HPDE6-E6E7 (cell line): ENCODE measurements around the gene DOHH.
A peak's percentile ranks its signal among the peaks of the same experiment; 100 is the strongest.

Experiments used
- DNase-seq: peaks from one replicate; pipeline ENCODE4 v3.0.0; 2011; ENCODE audit warnings: missing footprints; ENCODE audit errors: extremely low spot score

The DOHH gene, protein sequence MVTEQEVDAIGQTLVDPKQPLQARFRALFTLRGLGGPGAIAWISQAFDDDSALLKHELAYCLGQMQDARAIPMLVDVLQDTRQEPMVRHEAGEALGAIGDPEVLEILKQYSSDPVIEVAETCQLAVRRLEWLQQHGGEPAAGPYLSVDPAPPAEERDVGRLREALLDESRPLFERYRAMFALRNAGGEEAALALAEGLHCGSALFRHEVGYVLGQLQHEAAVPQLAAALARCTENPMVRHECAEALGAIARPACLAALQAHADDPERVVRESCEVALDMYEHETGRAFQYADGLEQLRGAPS

DNA sequence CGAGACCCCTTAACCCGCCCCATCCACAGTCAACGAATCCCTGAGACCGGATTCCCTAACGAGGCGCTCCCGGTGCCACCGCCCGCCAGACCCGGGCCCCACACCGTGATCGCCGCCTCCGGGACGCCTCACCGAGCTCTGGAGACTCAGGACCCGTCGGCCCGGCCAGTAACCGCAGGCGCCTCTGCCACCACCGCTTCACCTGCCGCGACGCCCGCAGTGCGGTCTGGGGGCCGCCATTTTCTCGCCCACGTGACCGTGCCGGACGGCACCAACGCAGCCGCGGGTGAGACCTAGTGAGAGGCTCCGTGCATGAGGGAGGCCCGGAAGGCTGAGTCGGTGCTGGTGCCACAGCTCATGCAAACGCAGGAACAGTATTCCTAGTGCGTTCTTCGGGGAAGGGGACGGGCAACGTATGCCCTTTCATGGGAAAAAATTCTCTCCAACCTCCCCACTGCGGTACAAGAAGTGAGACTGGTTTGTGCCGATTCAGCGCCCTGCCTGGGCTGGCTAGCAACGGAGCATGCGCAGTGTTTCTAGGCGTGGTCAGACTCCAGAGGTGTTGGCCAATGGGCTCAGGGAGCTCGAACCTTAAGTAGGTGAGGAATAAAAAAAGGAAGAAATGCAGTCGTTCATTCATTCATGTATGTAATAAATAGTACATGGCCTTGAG is at the start of gene DOHH:
Gene DOHH (minus strand): TSS at position 246 of the 673 bp plus-strand sequence. CDS start 3,860 bp downstream, outside the sequence.
- peak; percentile 96 for DNase-seq

DNA sequence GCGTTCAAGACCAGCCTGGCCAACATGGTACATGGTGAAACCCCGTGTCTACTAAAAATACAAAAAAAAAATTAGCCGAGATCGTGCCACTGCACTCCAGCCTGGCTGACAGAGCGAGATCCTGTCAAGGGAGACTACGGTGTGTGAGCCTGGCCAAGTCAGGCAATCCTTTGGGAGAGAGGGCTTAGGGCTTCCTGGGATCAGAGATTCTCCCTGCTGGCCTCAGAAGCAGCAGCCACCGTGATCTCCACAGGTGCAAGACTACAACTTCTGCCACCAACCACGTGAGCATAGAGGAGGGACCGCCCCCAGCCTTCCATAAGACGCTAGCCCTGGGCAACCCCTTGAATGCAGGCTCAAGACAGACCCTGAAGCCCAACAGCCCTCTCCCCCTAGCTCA is 49.3 kb upstream of the DOHH start:
- no peak for DNase-seq

DNA sequence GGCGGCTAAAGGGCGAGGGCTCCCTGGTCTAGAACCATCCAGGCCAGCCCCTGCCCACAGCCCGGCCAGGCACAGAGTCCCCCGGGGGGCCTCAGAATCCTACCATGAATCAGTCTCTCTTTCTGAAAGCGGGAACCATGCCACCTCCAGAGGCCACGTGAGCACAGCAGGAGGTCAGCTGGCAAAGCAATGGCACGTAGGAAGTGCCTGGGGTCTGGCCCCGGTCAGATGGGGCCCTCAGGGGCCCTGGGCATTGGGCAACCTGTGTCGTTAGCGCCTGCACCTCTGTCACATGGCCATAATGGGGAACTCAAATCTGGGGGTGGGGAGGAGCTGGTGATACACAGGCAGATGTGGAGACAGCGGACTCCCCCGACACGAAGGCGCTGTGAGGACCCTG is 48.1 kb upstream of the DOHH start:
- no peak for DNase-seq

DNA sequence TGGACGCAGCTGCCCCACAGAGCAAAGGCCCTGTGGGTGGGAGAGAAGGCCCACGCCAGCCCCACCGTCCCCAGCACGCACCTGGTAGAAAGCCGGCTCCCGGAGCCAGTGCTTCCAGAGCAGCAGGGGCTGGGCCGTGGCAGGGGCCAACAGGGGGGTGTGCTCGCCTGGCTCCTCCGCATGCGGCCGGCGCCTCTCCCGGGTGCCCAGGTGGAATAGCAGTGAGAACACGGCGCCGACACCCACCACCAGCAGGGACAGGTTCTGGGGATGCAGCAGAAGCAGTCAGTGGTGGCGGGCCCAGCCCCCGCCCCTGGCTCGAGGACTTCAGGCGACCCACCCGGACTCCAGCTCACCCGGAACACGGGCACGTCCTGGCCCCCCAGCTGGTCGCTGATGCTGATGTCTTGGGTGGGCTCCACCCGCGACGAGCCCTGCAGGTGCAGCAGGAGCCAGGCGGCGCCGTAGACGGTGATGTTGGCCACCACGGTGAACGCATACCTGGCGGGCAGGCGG is 47.4 kb upstream of the DOHH start:
- DNase-seq, result no peak

DNA sequence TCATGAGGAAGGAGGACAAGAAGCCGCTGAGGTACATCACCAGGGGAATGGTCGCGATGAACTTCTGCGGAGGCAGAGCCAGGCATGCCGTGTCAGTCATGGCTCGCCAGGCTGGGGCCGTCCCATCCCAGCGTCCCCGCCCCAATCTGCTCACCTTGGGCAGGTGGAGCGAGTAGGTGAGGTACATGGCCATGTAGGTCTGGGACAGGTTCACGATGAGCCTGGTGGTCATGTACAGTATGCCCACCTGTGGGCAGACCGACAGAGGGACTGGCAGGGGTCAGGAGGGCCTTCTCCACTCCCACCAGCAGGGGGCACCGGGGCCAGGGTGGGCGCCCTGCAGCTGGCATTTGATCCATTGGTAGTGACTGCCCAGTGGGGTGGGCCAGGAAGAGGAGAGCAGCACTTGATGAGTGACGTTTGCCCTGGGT is 46.8 kb upstream of the DOHH start:
- DNase-seq, result no peak

DNA sequence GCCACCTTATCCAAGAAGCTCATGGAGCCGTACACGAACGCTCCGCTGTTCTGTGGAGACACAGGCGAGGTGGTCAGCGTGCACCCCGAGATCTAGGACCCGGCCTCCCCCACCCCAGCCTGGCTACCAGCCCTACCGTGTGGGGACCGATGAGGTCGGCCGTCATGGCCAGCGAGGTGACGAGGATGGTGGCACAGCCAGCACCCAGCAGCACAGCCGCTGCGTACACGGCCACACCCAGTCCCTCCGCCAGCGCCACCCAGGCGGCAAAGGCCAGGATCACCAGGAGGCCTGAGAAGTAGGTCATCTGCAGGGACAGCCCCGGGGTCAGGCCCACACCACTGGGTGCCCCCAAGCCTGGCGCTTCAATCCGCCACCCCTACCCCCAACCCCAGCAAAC is 45.6 kb upstream of the DOHH start:
- no peak for DNase-seq

DNA sequence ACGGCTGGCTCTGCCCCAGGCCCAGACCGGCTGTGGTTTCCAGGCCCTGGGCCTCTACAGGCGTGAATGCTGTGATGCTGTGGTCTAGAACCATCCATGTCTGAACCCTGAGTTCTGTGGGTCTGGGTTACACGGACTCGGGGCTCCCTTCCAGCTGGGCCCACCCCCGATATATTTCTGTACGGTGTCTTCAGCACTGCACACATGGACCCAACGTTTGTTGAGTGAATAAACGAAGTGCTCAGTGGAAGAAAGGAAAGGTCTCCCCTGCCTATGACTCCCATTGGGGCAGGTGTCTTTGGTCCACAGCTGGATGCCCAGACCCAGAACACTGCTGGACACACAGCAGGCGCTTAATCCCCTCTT is 45.2 kb upstream of the DOHH start:
- no peak for DNase-seq

DNA sequence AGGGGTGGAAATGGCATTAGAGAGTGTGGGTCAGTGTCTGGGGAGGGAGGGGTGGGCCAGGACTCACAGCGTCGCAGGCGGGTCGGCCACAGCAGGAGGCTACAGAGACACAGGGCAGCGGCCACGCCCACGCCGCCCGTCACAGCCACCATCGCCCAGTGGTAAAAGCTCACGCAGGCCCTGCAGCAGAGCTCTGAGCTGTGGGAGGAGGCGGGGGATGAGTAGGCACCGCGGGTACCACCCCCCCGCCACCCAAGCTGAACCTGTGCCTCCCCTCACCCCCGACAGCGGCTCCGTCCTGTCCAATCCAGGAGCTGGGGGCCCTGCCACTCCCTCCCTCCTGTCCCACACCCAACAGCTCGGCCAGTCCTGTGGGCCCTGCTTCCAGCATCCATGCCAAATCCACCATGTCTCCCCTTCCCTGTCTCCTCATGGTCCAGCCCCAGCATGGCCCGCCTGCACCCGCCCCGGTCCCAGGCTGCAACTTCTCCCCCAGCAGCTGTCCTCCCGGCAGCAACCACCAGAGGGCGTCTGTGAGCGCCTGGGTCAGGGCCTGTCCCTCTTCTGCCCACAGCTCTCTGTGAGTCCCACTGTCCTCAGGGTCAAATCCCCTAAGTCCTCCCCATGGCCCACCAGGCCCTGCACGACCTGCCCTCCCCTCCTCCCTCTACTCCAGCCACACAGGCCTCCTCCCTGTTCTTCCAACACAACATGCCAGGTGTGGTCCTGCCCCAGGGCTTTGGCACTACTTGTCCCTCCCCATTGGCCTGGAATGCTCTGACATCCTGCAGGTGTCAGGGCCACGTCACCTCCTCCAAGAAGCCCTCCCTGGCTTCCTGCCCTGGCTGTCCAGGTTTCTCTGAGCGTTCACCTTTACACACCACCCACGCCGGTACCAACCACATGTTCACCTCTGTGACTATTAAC is 44.5 kb upstream of the DOHH start:
- peak; percentile 61 for DNase-seq

DNA sequence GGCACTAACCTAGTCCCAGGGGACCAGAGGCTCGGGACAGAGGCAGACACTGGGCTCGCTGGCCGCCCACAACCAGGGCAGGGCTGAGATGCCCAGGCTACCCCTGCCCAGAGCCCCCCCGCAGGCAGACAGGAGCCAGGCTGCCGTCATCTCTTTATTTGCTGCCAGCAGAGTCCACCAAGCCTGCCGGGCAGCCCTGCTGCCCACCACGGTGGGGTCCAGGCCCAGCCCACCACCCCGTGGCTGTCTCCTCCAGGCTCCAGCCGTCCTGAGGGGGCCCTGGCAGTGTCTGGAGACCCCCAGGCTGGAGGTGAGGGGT is 43.5 kb upstream of the DOHH start:
- no peak for DNase-seq

DNA sequence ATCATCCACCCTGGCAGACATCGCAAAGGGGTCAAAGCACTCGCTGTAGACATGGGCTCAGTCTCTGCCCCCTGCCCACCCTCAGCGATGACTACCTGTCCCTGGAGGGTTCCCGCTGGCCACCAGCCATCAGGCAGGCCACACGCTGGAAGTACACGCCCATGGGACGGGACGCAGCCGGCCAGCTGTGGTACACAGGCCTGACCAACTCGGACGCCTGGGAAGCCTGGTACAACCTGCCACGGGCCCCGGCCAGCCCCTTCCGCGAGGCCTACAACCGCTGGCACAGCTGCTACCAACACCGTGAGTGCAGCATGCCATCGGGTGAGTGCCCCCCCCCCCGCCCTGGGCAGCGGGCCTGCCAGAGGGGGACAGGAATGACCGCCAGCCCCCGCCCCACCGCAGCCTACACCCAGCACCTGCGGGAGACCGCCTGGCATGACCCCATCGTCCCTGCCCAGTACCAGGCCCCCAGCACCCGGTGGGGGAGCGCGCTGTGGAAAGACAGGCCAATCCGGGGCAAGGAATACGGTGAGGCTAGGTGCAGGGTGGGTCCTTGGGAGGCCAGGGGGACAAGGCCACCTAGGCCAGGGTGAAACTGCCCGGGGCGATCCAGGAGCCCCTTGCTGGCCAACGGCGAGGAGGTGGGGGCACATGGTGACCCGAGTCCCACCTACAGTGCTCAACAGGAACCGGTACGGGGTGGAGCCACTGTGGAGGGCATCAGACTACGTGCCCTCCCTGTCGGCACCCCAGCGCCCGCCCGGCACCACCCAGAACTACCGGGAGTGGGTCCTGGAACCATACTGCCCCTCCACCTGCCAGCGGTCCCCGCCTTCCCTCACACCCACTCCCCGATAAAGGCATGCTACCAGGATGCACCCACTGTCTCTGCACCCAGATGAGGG is 42.9 kb upstream of the DOHH start:
- DNase-seq, result no peak

DNA sequence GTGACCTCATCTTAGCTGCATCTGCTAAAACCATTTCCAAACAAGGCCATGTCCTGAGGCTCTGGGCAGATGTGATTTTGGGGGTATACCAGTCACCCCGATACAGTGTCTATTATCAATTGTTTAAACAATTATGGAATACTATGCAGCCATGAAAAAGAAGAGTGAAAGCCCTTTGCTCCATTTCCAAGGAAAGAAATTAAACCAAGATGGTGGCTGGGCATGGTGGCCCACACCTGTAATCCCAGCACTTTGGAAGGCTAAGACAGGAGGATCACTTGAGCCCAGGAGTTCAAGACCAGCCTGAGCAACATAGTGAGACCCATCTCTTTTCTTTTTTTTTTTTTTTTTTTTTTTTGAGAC is 39.3 kb upstream of the DOHH start:
- DNase-seq, result no peak

DNA sequence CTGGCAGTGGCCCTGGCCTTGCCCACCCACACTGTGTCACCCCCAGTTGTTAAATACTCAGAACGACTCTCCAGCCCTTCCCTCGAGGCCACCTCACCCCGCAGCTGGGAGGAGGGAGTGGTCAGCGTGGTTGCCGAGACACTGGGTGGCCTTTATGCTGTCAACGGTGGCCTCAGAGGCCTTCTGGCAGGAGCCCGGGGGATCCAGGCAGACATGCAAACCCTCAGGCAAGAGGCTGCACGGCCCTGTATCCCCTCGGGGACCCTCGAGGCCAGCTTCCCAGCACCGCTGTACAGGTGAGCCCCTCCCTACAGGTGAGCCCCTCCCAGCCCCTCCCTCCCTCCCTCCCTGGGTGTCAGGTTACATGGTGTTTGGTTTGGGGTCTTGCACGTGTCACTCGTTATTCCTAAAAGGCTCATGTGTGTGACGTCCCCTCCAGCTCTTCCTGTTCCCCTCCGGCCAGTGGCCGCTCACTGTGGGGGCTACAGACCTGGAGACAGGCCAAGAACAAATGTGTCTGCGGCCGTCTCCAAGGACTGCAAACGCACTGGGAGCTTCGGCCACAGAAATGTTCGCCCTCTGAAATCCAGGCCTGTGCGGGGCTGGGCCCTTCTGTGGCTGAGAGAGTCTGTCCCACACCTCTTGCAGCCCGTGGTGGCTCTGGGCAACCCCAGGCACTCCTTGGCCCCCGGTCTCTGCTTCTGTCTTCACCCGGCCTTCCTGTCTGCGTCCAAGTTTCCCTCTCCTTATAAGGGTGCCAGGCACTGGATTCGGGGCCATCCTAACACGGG is 38.7 kb upstream of the DOHH start, which contains the start of gene TEKTIP1:
Gene TEKTIP1 (plus strand): TSS at position 210 of the 791 bp plus-strand sequence. CDS start 4 bp downstream, at position 214.
- no peak for DNase-seq

DNA sequence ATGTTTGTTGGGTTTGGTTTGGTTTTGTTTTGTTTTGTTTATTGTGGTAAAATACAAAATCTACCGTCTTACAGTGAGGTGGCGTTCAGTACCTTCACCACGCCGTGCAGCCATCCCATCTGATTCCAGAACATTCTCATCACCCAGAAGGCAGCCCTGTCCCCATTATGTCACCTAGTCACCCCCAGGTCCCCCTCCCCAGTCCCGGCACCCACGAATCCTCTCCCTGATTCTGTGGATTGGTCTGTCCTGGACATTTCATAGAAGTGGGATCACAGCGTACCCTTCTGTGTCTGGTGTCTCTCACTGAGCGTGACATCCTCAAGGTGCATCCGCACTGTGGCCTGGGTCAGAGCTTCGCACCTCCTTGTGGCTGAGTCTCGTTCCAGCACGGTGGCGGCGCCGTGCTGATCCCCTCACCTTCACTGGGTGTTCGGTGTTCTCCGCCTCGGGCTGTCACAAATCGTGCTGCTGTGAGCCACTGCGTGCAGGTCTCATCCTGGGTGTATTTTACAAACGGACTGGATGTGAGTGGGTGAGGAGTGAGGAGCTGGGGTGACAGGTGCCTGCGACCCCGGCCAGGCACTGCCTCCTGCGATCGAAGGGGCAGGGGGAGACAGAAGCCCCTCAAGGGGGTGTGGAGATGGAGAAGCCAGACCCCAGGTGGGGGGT is 37.9 kb upstream of the DOHH start:
- no peak for DNase-seq

DNA sequence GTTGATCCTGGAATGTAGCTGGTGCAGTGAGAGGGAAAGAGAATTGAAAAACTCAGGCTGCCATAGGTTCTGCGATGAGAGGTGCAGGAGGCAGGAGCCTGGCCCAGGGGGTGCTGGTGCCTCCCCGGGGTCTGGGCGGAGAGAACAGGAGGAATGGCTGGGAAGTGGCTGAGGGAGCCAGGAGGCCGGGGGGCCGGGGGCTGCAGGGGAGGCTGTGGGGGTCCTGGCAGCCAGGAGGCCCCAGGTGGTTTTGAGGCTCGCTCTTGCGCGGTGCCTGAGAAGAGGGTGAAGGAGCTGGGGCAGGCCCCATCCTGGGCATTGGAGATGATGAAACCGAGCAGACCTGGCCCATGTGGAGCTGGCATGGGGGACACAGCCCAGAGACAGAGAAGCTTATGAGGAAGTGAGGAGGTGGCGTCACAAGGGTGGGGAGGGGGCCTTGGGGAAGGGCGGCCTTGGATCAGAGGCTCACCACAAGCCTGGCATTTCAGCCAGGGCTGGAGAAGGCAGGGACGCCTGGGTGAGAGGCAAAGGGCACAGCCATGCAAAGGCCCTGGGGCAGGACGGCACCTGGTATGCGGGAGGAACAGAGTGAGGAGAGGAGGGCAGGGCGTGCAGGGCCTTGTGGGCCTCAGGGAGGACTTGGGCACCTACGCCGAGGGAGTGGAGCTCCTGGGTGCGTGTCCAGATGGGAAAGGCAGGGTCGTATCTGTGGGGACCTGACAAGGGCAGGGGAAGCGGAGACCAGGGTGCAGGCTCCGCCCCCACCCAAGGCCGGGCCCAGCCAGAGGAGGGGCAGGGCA is 37.2 kb upstream of the DOHH start:
- DNase-seq, result no peak

DNA sequence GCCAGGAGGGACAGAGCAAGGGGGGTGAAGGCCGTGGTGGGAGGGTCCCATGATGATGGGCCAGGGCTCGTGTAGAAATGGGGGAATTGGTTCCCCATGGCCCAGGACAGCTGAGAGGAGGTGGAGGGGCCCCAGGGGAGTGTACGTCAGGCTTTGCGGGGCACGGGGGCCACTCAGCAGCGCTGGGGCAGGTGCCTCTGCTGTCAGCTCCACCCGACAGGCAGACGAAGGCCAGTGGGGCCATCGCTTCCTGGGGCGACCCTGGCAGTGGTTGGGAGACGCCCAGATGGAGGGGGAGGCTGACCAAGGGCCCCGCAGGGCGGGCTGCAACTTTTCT is 36.6 kb upstream of the DOHH start:
- DNase-seq, result no peak

DNA sequence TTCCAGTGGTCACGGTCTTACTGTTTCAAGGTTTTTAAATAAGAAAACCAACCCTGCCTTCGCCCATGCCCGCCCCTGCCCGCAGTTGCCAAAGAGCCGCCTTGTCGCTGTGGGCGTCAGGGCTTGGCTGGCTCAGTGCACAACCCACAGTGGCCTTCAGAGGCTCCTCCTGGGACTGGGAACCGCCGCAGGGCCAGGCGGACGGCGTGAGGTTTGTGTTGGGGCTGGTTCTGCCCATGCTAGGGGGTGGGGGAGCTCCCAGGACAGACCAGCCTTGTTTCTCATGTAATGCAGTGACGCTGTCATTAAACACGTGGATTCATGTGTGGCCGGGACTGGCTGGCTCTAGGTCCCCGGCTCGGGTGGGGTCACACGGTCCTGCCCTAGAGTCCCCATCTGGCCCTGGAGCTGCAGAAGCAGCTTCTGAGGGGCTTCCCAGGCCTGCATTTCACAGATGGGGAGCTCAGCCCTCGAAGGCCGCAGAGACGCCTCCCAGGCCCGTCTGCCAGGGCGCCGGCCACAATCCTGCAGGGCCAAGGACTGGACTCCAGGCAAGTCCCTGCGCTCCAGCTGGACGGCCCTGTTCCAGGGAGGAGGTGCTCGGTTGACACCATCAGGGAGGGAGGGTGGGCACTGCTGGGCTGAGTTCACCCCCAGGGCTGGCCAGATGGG is 36.1 kb upstream of the DOHH start:
- DNase-seq, result no peak

DNA sequence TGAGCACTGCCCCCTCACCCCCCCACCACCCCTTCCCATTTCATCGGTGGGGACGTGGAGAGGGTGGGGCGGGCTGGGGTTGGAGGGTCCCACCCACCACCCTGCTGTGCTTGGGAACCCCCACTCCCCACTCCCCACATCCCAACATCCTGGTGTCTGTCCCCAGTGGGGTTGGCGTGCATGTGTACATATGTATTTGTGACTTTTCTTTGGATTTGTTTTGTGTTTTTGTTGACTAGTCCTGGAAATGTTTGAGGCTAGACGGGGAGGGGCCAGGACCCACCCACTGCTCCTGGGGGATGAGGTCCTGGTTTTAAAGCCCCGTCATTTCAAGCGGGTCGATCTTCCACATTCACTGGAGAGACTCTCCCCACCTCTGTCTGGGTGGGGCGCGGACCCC is 35.5 kb upstream of the DOHH start:
- DNase-seq, result no peak

DNA sequence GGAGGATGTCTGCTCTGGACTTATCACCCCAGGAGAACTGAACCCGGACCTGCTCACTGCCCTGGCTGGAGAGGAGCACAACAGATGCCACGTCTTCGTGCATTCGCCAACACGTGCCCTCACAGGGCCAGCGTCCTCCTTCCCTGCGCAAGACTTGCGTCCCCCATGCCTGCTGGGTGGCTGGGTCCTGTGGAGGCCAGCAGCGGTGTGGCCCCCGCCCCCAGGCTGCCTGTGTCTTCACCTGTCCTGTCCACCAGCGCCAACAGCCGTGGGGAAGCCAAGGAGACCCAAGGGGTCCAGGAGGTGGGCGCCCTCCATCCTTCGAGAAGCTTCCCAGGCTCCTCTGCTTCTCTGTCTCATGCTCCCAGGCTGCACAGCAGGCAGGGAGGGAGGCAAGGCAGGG is 35.1 kb upstream of the DOHH start:
- no peak for DNase-seq

DNA sequence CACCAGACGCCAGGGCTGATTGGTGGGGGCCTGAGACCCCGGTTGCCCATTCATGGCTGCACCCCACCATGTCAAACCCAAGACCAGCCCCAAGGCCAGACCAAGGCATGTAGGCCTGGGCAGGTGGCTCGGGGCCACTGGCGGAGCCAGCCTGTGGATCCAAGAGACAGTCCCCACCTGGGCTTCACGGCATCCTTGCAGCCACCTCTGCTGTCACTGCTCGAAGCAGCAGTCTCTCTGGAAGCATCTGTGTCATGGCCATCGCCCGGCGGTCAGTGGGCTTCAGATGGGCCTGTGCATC is 34.7 kb upstream of the DOHH start:
- DNase-seq, result no peak
